H1 (cell line): Measurements from ENCODE around the gene CFHR1. TPM values are rescaled to one million over a fixed set of nuclear protein-coding genes. Genes with fewer than 3 reads are reported as not detected.

Experiments used
- CTCF ChIA-PET: fragments of 300-600 bp; sonication (Branson Sonifier 250); formaldehyde crosslinking; loops from one replicate; lab custom pipeline; 2021; ENCODE audit not compliant: partially characterized antibody; lab: Charles Lee
- POLR2A ChIA-PET: fragments of 300-600 bp; sonication (Branson Sonifier 250); formaldehyde crosslinking; loops from one replicate; lab custom pipeline; 2021; ENCODE audit warnings: inconsistent platforms; ENCODE audit not compliant: partially characterized antibody; lab: Charles Lee
- DNase-seq, 2 experiments: peaks; one replicate each; pipeline versions ENCODE4 v3.0.0 to v3.0.0-alpha.2; 2010 to 2022; ENCODE audit warnings: low spot score in 2 of 2, low read depth in 1 of 2, mixed read lengths in 1 of 2
- FAIRE-seq: peaks from 2 replicates; lab custom pipeline; 2011; peaks lifted over from hg19 to GRCh38; lab: Jason Lieb, UNC
- H2AFZ ChIP-seq: 2 replicates; pipeline ENCODE4 v1.8.1; 2012; ENCODE audit warnings: low read length, inconsistent platforms
- H2AK5ac ChIP-seq: 2 replicates; pipeline ENCODE4 v1.6.1; 2013; ENCODE audit warnings: low read depth, low read length
- H2BK120ac ChIP-seq: replicated peaks from 2 replicates; pipeline ENCODE3; 2013; ENCODE audit warnings: low read depth, low read length, inconsistent platforms
- H2BK12ac ChIP-seq: 2 replicates; pipeline ENCODE4 v1.6.1; 2013; ENCODE audit warnings: low read depth, low read length
- H2BK15ac ChIP-seq: 2 replicates; pipeline ENCODE4 v1.6.1; 2013; ENCODE audit warnings: low read length
- H2BK20ac ChIP-seq: 2 replicates; pipeline ENCODE4 v1.6.1; 2013; ENCODE audit warnings: low read length
- H2BK5ac ChIP-seq: 2 replicates; pipeline ENCODE4 v1.6.1; 2013; ENCODE audit warnings: low read depth, low read length
- H3K14ac ChIP-seq: 2 replicates; pipeline ENCODE4 v1.6.1; 2013; ENCODE audit warnings: inconsistent platforms; ENCODE audit not compliant: insufficient read length
- H3K18ac ChIP-seq: 2 replicates; pipeline ENCODE4 v1.6.1; 2013; ENCODE audit warnings: low read length; ENCODE audit errors: extremely low read depth
- H3K23ac ChIP-seq: 2 replicates; pipeline ENCODE4 v1.6.1; 2013; ENCODE audit warnings: inconsistent platforms; ENCODE audit not compliant: insufficient read length
- H3K23me2 ChIP-seq: 2 replicates; pipeline ENCODE4 v1.6.1; 2013; ENCODE audit warnings: low read depth, low read length
- H3K27ac ChIP-seq: 2 replicates; pipeline ENCODE4 v1.6.1; 2011; ENCODE audit warnings: low read depth, low read length, inconsistent platforms
- H3K27me3 ChIP-seq, 4 experiments: replicated peaks in 1 of 4; 1 replicate in 1 of 4; 2 replicates in 3 of 4; pipeline versions ENCODE4 v1.6.1 to v1.8.1; 2011 to 2013; ENCODE audit warnings: low read length in 3 of 4, mild to moderate bottlenecking in 3 of 4, inconsistent platforms in 2 of 4, mixed read lengths in 2 of 4, moderate library complexity in 1 of 4; ENCODE audit not compliant: control insufficient read depth in 3 of 4, insufficient read depth in 3 of 4; ENCODE audit errors: extremely low read depth in 1 of 4
- H3K36me3 ChIP-seq, 4 experiments: 2 replicates each; pipeline versions ENCODE4 v1.6.1 to v1.8.1; 2011 to 2013; ENCODE audit warnings: mild to moderate bottlenecking in 4 of 4, low read length in 3 of 4, moderate library complexity in 2 of 4, control low read depth in 1 of 4, inconsistent platforms in 1 of 4; ENCODE audit not compliant: insufficient read depth in 4 of 4, control insufficient read depth in 2 of 4
- H3K4ac ChIP-seq: replicated peaks from 2 replicates; pipeline ENCODE3; 2013; ENCODE audit warnings: low read length, low read depth, mixed read lengths, inconsistent platforms; ENCODE audit not compliant: insufficient read length
- H3K4me1 ChIP-seq, 4 experiments: replicated peaks in 1 of 4; 1 replicate in 1 of 4; 2 replicates in 3 of 4; pipeline versions ENCODE4 v1.6.1 to v1.8.1; 2011 to 2013; ENCODE audit warnings: low read length in 3 of 4, inconsistent platforms in 2 of 4, mixed read lengths in 1 of 4; ENCODE audit not compliant: insufficient read depth in 4 of 4, control insufficient read depth in 3 of 4
- H3K4me2 ChIP-seq, 2 experiments: 2 replicates each; pipeline versions ENCODE4 v1.6.1 to v1.8.1; 2011 to 2013; ENCODE audit warnings: low read depth in 2 of 2, low read length in 2 of 2, control low read depth in 1 of 2, inconsistent platforms in 1 of 2, mild to moderate bottlenecking in 1 of 2; ENCODE audit not compliant: insufficient read depth in 1 of 2
- H3K4me3 ChIP-seq, 4 experiments: fragments of 200-600, 300-600 bp in 1 of 4; sonication (generic), shearing (Covaris generic), sonication (Bioruptor Twin) in 1 of 4; 2 replicates each; pipeline versions ENCODE4 v1.5.1 to v1.8.1; 2011 to 2016; ENCODE audit warnings: low read length in 4 of 4, low read depth in 3 of 4, control low read depth in 2 of 4, inconsistent platforms in 2 of 4, mild to moderate bottlenecking in 2 of 4, mixed read lengths in 1 of 4, moderate library complexity in 1 of 4; ENCODE audit not compliant: insufficient read depth in 2 of 4; ENCODE audit errors: extremely low read depth in 1 of 4
- H3K56ac ChIP-seq: replicated peaks from 2 replicates; pipeline ENCODE3; 2013; ENCODE audit warnings: low read depth, mild to moderate bottlenecking, mixed read lengths, low read length, inconsistent platforms; ENCODE audit not compliant: insufficient read length
- H3K79me1 ChIP-seq: 2 replicates; pipeline ENCODE4 v1.6.1; 2013; ENCODE audit warnings: low read depth, low read length, control low read depth
- H3K79me2 ChIP-seq, 2 experiments: 2 replicates each; pipeline versions ENCODE4 v1.6.1 to v1.8.1; 2012 to 2013; ENCODE audit warnings: low read length in 2 of 2, mild to moderate bottlenecking in 2 of 2, inconsistent platforms in 1 of 2; ENCODE audit not compliant: insufficient read depth in 2 of 2, control insufficient read depth in 1 of 2
- H3K9ac ChIP-seq, 4 experiments: replicated peaks in 1 of 4; 1 replicate in 1 of 4; 2 replicates in 3 of 4; pipeline versions ENCODE4 v1.6.1 to v1.8.1; 2011 to 2013; ENCODE audit warnings: low read depth in 3 of 4, low read length in 3 of 4, control low read depth in 2 of 4, mild to moderate bottlenecking in 2 of 4, moderate library complexity in 2 of 4, inconsistent platforms in 1 of 4; ENCODE audit errors: extremely low read depth in 1 of 4
- H3K9me3 ChIP-seq, 2 experiments: 2 replicates each; pipeline versions ENCODE4 v1.6.1 to v1.8.1; 2012 to 2013; ENCODE audit warnings: mild to moderate bottlenecking in 2 of 2, moderate library complexity in 2 of 2, control low read depth in 1 of 2, inconsistent platforms in 1 of 2, low read depth in 1 of 2, low read length in 1 of 2, mixed read lengths in 1 of 2; ENCODE audit not compliant: insufficient read depth in 2 of 2
- H4K20me1 ChIP-seq, 2 experiments: replicated peaks in 1 of 2; 2 replicates each; pipeline versions ENCODE3 to v1.8.1; 2011 to 2013; ENCODE audit warnings: inconsistent platforms in 2 of 2, low read length in 2 of 2, mild to moderate bottlenecking in 1 of 2; ENCODE audit not compliant: insufficient read depth in 2 of 2, control insufficient read depth in 1 of 2
- H4K5ac ChIP-seq: 2 replicates; pipeline ENCODE4 v1.6.1; 2013; ENCODE audit warnings: low read length, low read depth, mixed read lengths, inconsistent platforms; ENCODE audit not compliant: insufficient read length
- H4K8ac ChIP-seq: 2 replicates; pipeline ENCODE4 v1.8.0; 2013; ENCODE audit warnings: mild to moderate bottlenecking, moderate library complexity, low read length, inconsistent platforms; ENCODE audit not compliant: insufficient read depth; ENCODE audit errors: extremely low read depth
- H4K91ac ChIP-seq: replicated peaks from 2 replicates; pipeline ENCODE3; 2013; ENCODE audit warnings: low read length, mixed read lengths, inconsistent platforms; ENCODE audit not compliant: insufficient read length
- CEBPB ChIP-seq: IDR thresholded peaks from 2 replicates; pipeline ENCODE4 v1.6.1; 2012; ENCODE audit warnings: low read depth, low read length
- CHD2 ChIP-seq: IDR thresholded peaks from 2 replicates; pipeline ENCODE4 v1.6.1; 2012; ENCODE audit warnings: low read length, improper control_type of control experiment
- GABPA ChIP-seq: IDR thresholded peaks from 2 replicates; pipeline ENCODE4 v1.6.1; 2011; ENCODE audit warnings: mild to moderate bottlenecking, low read length, moderate library complexity, borderline replicate concordance; ENCODE audit not compliant: insufficient read depth
- KDM1A ChIP-seq: fragments of 200-600, 300-600 bp; sonication (generic); IDR thresholded peaks from 2 replicates; pipeline ENCODE4 v1.7.1; 2016; ENCODE audit warnings: mild to moderate bottlenecking, low read length, borderline replicate concordance
- RAD21 ChIP-seq, 2 experiments: IDR thresholded peaks in 1 of 2; conservative IDR thresholded peaks in 1 of 2; 2 replicates each; pipeline ENCODE4 v1.6.1; 2011; ENCODE audit warnings: low read depth in 2 of 2, low read length in 2 of 2, improper control_type of control experiment in 1 of 2, inconsistent platforms in 1 of 2, mild to moderate bottlenecking in 1 of 2, moderate library complexity in 1 of 2
- RXRA ChIP-seq: IDR thresholded peaks from 2 replicates; pipeline ENCODE4 v1.6.1; 2011; ENCODE audit warnings: low read depth, mild to moderate bottlenecking, low read length, moderate library complexity; ENCODE audit not compliant: insufficient read depth
- SAP30 ChIP-seq: fragments of 300-600 bp; sonication (generic); IDR thresholded peaks from 2 replicates; pipeline ENCODE4 v1.7.1; 2012; ENCODE audit warnings: low read length, moderate library complexity, mild to moderate bottlenecking, inconsistent platforms; ENCODE audit not compliant: insufficient read depth, insufficient replicate concordance
- SRF ChIP-seq: IDR thresholded peaks from 2 replicates; pipeline ENCODE4 v1.6.1; 2011; ENCODE audit warnings: mild to moderate bottlenecking, low read depth, low read length, moderate library complexity
- WGBS, 2 experiments: shearing (Covaris generic) in 1 of 2; methylation state at CpG; one replicate each; pipeline versions ENCODE4 v1.1.6 to v1.1.7; 2013 to 2015; ENCODE audit warnings: low lambda C conversion rate in 2 of 2, mixed read lengths in 2 of 2, inconsistent platforms in 1 of 2, low coverage in 1 of 2, missing lambda C conversion rate in 1 of 2; ENCODE audit not compliant: insufficient replicate concordance in 2 of 2, insufficient coverage in 1 of 2, insufficient read length in 1 of 2; ENCODE audit errors: extremely low coverage in 1 of 2, missing lambda C conversion rate in 1 of 2; 5-methylcytosine and 5-hydroxymethylcytosine counted together
- polyA plus RNA-seq, 7 experiments: library from polyadenylated mRNA; depleted of rRNA in 3 of 7; stranded (reverse) in 5 of 7; unstranded in 2 of 7; fragments of >200 nt in 5 of 7; fragments of 200-250 nt in 2 of 7; gene quantifications; 1 replicate in 5 of 7; 2 replicates in 1 of 7; 4 replicates in 1 of 7; pipeline versions ENCODE4 v1.2.1 to v1.2.3, GENCODE V29; 2011 to 2013; ENCODE audit warnings: missing spikeins in 2 of 7, mixed read lengths in 2 of 7
- total RNA-seq: library from RNA; stranded (reverse); fragmentation: NEBNext Ultra II Directional; extraction: Animal tissue kit (Norgen Biotek cat#: 25700); gene quantifications from 2 replicates; pipeline ENCODE4 v1.2.1, GENCODE V29; 2021

CFHR1 gene
- total and polyA plus RNA-seq, 2 of the 8 experiments (the other 6 are each of a cell fraction or from before 2014, with no cell fraction given) = not detected

- H3K23ac ChIP-seq = no peak overlapping the region
- H3K4me1 ChIP-seq = peaks cover 0 to 4% (median 0%) of the 10 kb centered on the region in 4 experiments; a peak in 1 of 7 replicates
- H4K5ac ChIP-seq = no peak overlapping the region
- H3K4me3 ChIP-seq = no peak overlapping the region
- FAIRE-seq (no peak), DNase-seq (no peak)
- no peak overlapping the region for H4K91ac ChIP-seq
- no peak overlapping the region for H2BK15ac ChIP-seq
- H3K9me3 ChIP-seq = no peaks in the 10 kb centered on the region
- no peak overlapping the region for H3K4me2 ChIP-seq
- no peak overlapping the region for H2BK12ac ChIP-seq
- no peak overlapping the region for H2BK5ac ChIP-seq
- no peak overlapping the region for H2AFZ ChIP-seq
- no peak overlapping the region for H4K8ac ChIP-seq
- no peaks in the 10 kb centered on the region for H3K79me2 ChIP-seq
- no peak overlapping the region for H2BK120ac ChIP-seq
- no peak overlapping the region for H3K14ac ChIP-seq
- H2BK20ac ChIP-seq = no peak overlapping the region
- H3K9ac ChIP-seq = no peak overlapping the region
- no peak overlapping the region for H3K18ac ChIP-seq
- no peaks in the 10 kb centered on the region for H4K20me1 ChIP-seq
- TF ChIP-seq SAP30 (no peak), KDM1A (no peak), SRF (no peak), GABPA (no peak), CHD2 (no peak), RAD21 (IDR thresholded peaks at IDR 0.05 in 1 of 2, conservative IDR thresholded peaks at IDR 0.05 in 1 of 2; ENCODE audit: low read depth in 2 of 2, low read length in 2 of 2) (no peak), RXRA (no peak), CEBPB (no peak)
- no peak overlapping the region for H3K27ac ChIP-seq
- ChIA-PET CTCF (no interaction called here), POLR2A (no interaction called here)
- peaks cover 0 to 4% (median 1%) of the 10 kb centered on the region in 4 experiments; a peak in 4 of 7 replicates for H3K27me3 ChIP-seq
- no peak overlapping the region for H2AK5ac ChIP-seq
- no peak overlapping the region for H3K56ac ChIP-seq
- no peak overlapping the region for H3K4ac ChIP-seq
- WGBS, 2 experiments = 90% methylated on average over 4 of the region's 4 CpGs; no CpG with 5 or more reads in 1 of the 2 experiments
- no peaks in the 10 kb centered on the region for H3K36me3 ChIP-seq
- no peaks in the 10 kb centered on the region for H3K79me1 ChIP-seq
- H3K23me2 ChIP-seq = no peaks in the 10 kb centered on the region; the same call in 1 of the 2 replicates
Measured at GRCh38 chr1:196873385-196873784, 53.9 kb downstream of the CFHR1 start.
